HL-60 (cell line): ENCODE data around the gene TTC28.
"Not testable (repeated sequence)": the region's sequence is repeated elsewhere in the genome, so short reads cannot be mapped to it uniquely, and the experiment has no call there.

Experiments used
- DNase-seq, 2 experiments: peaks; one replicate each; pipeline ENCODE4 v3.0.0-alpha.2; 2010 to 2020; ENCODE audit warnings: low read depth in 1 of 2, low spot score in 1 of 2
- H3K27ac ChIP-seq: fragments of 250-450 bp; sonication (Bioruptor Pico); replicated peaks from 2 replicates; pipeline ENCODE4 v1.5.1; 2020; ENCODE audit warnings: mild to moderate bottlenecking, moderate library complexity
- H3K27me3 ChIP-seq: fragments of 250-450 bp; sonication (Bioruptor Pico); 2 replicates; pipeline ENCODE4 v1.5.1; 2021; ENCODE audit warnings: mild to moderate bottlenecking, moderate library complexity; ENCODE audit not compliant: insufficient read depth, poor library complexity, severe bottlenecking
- H3K4me3 ChIP-seq: replicated peaks from 2 replicates; pipeline ENCODE4 v1.5.1; 2011; ENCODE audit warnings: mild to moderate bottlenecking, control low read depth, low read length; ENCODE audit not compliant: insufficient read depth
- CTCF ChIP-seq: IDR thresholded peaks from one replicate; pipeline ENCODE4 v1.5.1; 2011; ENCODE audit warnings: low read length, control low read depth, inconsistent platforms; ENCODE audit not compliant: insufficient read depth
- GABPA ChIP-seq: IDR thresholded peaks from 2 replicates; pipeline ENCODE4 v1.6.1; 2012; ENCODE audit warnings: low read depth
- POLR2AphosphoS5 ChIP-seq: IDR thresholded peaks from 2 replicates; pipeline ENCODE4 v1.6.1; 2012; ENCODE audit warnings: low read depth
- REST ChIP-seq: IDR thresholded peaks from 2 replicates; pipeline ENCODE4 v1.6.1; 2012; ENCODE audit warnings: low read depth; ENCODE audit not compliant: insufficient replicate concordance
- SPI1 ChIP-seq: IDR thresholded peaks from 2 replicates; pipeline ENCODE4 v1.6.1; 2012; ENCODE audit warnings: low read depth, mild to moderate bottlenecking, borderline replicate concordance

The TTC28 gene

DNA sequence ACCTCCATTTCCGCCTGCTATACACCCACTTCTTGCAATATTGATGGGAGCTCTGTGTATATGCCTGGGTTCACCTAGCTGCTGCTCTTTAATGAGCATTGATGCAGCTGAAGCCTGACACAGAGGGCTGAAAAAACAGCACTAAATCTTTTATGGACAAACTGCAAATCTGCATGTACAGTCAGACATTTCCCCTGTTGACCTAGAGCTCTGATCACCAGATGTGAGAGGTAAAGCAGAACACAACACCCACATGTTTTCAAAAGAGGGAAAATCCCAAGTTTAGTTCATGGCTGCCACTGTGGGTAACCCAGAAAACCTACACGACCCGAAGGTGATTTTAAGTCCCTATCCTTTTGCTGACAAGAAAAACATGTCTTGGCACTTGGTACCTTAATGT, 457.6 kb downstream of the TTC28 start:
- Histone ChIP-seq H3K4me3 (no peak overlapping the region), H3K27me3 (peaks cover 7% of the 10 kb centered on the region), H3K27ac (no peak overlapping the region)
- TF ChIP-seq CTCF (no peak), POLR2AphosphoS5 (no peak), SPI1 (no peak), REST (no peak), GABPA (no peak)
- no peak for DNase-seq

DNA sequence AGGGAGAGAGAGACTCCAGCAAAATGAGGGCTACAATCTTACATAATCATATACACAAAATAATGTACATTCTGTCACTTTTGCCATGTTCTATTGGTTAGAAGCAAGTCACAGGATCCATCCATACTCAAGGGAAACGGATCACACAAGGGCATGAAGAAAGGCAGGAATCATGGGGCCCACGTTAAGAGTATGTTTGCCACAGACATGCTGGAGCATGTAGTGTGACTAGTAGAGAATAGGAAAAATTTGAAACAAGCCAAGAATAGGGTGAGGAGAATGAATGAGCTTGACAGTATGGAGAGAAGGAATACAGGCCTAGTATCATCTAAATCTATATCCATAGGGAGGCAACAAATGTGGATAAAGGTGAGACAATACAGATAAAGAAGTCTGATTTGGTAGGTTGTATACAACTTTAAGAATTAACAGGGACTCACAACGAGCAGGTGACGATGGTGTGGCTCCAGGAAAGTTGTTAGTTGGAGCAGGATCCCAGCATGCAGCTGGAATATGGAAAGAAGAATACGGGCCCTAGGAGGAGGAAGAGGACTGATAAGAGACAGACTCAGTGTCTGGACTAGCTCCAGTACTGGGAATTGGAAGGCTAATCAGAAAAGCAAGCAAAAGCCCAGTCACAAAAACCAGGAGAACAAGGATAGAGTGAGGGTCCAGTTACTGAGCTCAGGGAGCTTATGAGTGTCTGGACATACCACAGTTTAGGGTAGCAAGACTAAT, 458.8 kb downstream of the TTC28 start:
- no peak for DNase-seq
- H3K27ac ChIP-seq: no peak overlapping the region
- TF ChIP-seq POLR2AphosphoS5: no peak
- no peak for TF ChIP-seq REST
- no peak for TF ChIP-seq SPI1
- H3K4me3 ChIP-seq: no peak overlapping the region
- H3K27me3 ChIP-seq: peaks cover 7% of the 10 kb centered on the region

- TF ChIP-seq POLR2AphosphoS5: no peak
- no peak for TF ChIP-seq GABPA
- TF ChIP-seq SPI1: no peak
- TF ChIP-seq REST: no peak
- TF ChIP-seq CTCF: no peak
- H3K27ac ChIP-seq: no peak overlapping the region
- no peak overlapping the region for H3K4me3 ChIP-seq
- H3K27me3 ChIP-seq: peaks cover 4% of the 10 kb centered on the region
- no peak for DNase-seq
Observed at GRCh38 chr22:28217277-28217676, 462.4 kb downstream of the TTC28 start.

GRCh38 chr22:28214750-28215149, 464.9 kb downstream of the TTC28 start:
- H3K4me3 ChIP-seq, DNase-seq, H3K27ac ChIP-seq, H3K27me3 ChIP-seq: not testable (repeated sequence)

DNA sequence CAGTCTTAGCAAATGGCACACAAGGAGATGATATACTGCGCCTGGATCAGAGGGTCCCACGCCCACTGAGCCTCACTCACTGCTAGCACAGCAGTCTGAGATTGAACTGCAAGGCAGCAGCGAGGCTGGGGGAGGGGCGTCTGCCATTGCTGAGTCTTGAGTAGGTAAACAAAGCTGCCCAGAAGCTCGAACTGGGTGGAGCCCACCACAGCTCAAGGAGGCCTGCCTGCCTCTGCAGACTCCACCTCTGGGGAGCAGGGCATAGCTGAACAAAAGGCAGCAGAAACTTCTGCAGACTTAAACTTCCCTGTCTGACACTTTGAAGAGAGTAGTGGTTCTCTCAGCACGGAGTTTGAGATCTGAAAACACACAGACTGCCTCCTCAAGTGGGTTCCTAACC, 470.2 kb downstream of the TTC28 start:
- H3K4me3 ChIP-seq, DNase-seq, H3K27me3 ChIP-seq, H3K27ac ChIP-seq: not testable (repeated sequence)
